Measurements from ENCODE around the gene B9D2. TPM values are rescaled to one million over a fixed set of nuclear protein-coding genes. Genes with fewer than 3 reads are reported as not detected.

Gene B9D2
- total and polyA plus RNA-seq, 2 of the 4 experiments (the other 2 are of a cell fraction) = 6.1 to 9.7 TPM

DNA sequence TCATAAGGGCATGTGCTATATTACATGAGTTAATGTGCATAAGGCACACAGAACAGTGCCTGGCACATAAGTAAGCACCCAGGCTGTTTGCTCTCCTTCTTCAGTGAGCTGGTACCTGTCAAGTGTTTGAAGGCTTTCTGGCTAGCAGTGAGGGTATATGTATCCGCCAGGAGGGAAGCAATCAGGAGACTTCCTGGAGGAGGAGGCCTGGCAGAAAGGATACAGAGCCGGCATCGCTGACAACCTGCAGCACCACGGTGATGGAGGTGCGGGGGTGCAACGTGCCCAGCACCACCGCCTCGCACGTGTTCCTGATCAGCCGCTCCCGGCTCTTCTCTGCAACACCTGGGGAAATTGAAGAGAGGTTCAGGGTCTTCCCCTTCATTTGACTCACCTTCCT is 27.7 kb upstream of the B9D2 start:
- in situ Hi-C loops (cut with MboI; ENCODE audit: low sequenced_read_pairs) = no loop called here
- CTCF ChIA-PET = no interaction called here
- no peak overlapping the region for H2BK5ac ChIP-seq (ENCODE audit: low read depth, low read length, poor library complexity, severe bottlenecking)
- no peak overlapping the region for H3K14ac ChIP-seq (replicated peaks; ENCODE audit: low read depth, low read length)
- H4K91ac ChIP-seq (ENCODE audit: insufficient read depth, low read depth, low read length) = no peak overlapping the region
- peak overlapping the region; percentile 34 for H2AK9ac ChIP-seq (replicated peaks; ENCODE audit: low read depth, low read length, poor library complexity)
- H2BK15ac ChIP-seq (ENCODE audit: low read depth, low read length) = no peak overlapping the region
- no peak overlapping the region for H3K23ac ChIP-seq (ENCODE audit: low read depth, low read length)
- H2AFZ ChIP-seq (replicated peaks; ENCODE audit: low read length, poor library complexity) = no peak overlapping the region
- peaks cover 0 to 3% of the 10 kb centered on the region in 2 experiments; a peak in 1 of 4 replicates for H3K79me1 ChIP-seq (ENCODE audit: low read depth in 1 of 2, low read length in 2 of 2)
- H3K4me3 ChIP-seq (ENCODE audit: insufficient read depth, low read depth, low read length) = no peak overlapping the region
- no peaks in the 10 kb centered on the region for H3K4me1 ChIP-seq (ENCODE audit: control insufficient read depth, insufficient read depth, low read length)
- H3K56ac ChIP-seq (ENCODE audit: extremely low read depth, insufficient read depth, low read length) = no peak overlapping the region
- H3K4ac ChIP-seq (ENCODE audit: low read depth, low read length) = no peak overlapping the region
- H3K18ac ChIP-seq (ENCODE audit: low read depth, low read length) = no peak overlapping the region
- no peaks in the 10 kb centered on the region for H3K9me3 ChIP-seq (ENCODE audit: control insufficient read depth, insufficient read depth, low read length)
- POLR2A ChIA-PET (ENCODE audit: unreplicated experiment) = no interaction called here
- ATAC-seq (ENCODE audit: low read depth) = no peak
- no peak overlapping the region for H3K9ac ChIP-seq (ENCODE audit: low read depth, low read length)
- H3K27ac ChIP-seq (ENCODE audit: insufficient read depth, low read length) = no peak overlapping the region
- TF ChIP-seq MAZ (IDR thresholded peaks at IDR 0.05; ENCODE audit: borderline replicate concordance, low read depth, low read length) (no peak), RFX5 (IDR thresholded peaks at IDR 0.05; ENCODE audit: low read depth, low read length) (no peak), RAD21 (IDR thresholded peaks at IDR 0.05; ENCODE audit: low read length) (no peak), MAFK (IDR thresholded peaks at IDR 0.05; ENCODE audit: low read depth, low read length) (no peak), POLR2A (IDR thresholded peaks at IDR 0.05; ENCODE audit: low read depth, low read length) (no peak), NFE2L2 (IDR thresholded peaks at IDR 0.05; ENCODE audit: low read depth, low read length) (no peak), CHD1 (IDR thresholded peaks at IDR 0.05; ENCODE audit: low read depth, low read length) (no peak), FOS (IDR thresholded peaks at IDR 0.05; ENCODE audit: low read depth, low read length) (no peak), BHLHE40 (IDR thresholded peaks at IDR 0.05; ENCODE audit: low read depth, low read length) (no peak), CEBPB (IDR thresholded peaks at IDR 0.05; ENCODE audit: low read depth, low read length) (no peak), SMC3 (IDR thresholded peaks at IDR 0.05; ENCODE audit: low read depth, low read length) (no peak), RCOR1 (IDR thresholded peaks at IDR 0.05; ENCODE audit: insufficient replicate concordance, low read length) (no peak), MXI1 (IDR thresholded peaks at IDR 0.05; ENCODE audit: borderline replicate concordance, low read depth, low read length) (no peak)
- TF ChIP-seq, protein P1, sequence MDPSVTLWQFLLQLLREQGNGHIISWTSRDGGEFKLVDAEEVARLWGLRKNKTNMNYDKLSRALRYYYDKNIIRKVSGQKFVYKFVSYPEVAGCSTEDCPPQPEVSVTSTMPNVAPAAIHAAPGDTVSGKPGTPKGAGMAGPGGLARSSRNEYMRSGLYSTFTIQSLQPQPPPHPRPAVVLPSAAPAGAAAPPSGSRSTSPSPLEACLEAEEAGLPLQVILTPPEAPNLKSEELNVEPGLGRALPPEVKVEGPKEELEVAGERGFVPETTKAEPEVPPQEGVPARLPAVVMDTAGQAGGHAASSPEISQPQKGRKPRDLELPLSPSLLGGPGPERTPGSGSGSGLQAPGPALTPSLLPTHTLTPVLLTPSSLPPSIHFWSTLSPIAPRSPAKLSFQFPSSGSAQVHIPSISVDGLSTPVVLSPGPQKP (IDR thresholded peaks at IDR 0.05; ENCODE audit: borderline replicate concordance, low read depth, low read length) = no peak
- TF ChIP-seq, protein P2, sequence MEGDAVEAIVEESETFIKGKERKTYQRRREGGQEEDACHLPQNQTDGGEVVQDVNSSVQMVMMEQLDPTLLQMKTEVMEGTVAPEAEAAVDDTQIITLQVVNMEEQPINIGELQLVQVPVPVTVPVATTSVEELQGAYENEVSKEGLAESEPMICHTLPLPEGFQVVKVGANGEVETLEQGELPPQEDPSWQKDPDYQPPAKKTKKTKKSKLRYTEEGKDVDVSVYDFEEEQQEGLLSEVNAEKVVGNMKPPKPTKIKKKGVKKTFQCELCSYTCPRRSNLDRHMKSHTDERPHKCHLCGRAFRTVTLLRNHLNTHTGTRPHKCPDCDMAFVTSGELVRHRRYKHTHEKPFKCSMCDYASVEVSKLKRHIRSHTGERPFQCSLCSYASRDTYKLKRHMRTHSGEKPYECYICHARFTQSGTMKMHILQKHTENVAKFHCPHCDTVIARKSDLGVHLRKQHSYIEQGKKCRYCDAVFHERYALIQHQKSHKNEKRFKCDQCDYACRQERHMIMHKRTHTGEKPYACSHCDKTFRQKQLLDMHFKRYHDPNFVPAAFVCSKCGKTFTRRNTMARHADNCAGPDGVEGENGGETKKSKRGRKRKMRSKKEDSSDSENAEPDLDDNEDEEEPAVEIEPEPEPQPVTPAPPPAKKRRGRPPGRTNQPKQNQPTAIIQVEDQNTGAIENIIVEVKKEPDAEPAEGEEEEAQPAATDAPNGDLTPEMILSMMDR (conservative IDR thresholded peaks at IDR 0.05; ENCODE audit: low read depth, low read length) = no peak
- TF ChIP-seq, protein P3, sequence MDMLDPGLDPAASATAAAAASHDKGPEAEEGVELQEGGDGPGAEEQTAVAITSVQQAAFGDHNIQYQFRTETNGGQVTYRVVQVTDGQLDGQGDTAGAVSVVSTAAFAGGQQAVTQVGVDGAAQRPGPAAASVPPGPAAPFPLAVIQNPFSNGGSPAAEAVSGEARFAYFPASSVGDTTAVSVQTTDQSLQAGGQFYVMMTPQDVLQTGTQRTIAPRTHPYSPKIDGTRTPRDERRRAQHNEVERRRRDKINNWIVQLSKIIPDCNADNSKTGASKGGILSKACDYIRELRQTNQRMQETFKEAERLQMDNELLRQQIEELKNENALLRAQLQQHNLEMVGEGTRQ (IDR thresholded peaks at IDR 0.05; ENCODE audit: low read depth, low read length) = no peak
- no peaks in the 10 kb centered on the region for H3K27me3 ChIP-seq (ENCODE audit: control insufficient read depth, insufficient read depth, low read length)
- WGBS, 2 experiments (ENCODE audit: extremely low coverage in 2 of 2, insufficient read length in 1 of 2) = no CpG with 5 or more reads among the region's 11 CpGs
- H4K20me1 ChIP-seq (ENCODE audit: insufficient read depth, low read length) = no peaks in the 10 kb centered on the region
- dilution Hi-C loops (cut with HindIII; ENCODE audit: low sequenced_read_pairs, unreplicated experiment) = no loop called here
- no peaks in the 10 kb centered on the region for H3K9me1 ChIP-seq (ENCODE audit: insufficient read depth, low read length)
- intact Hi-C loops (cut with micrococcal nuclease) = no loop called here
- no TSS peak for BruUV-seq (replicated peaks)
- no peak for DNase-seq
- H2BK20ac ChIP-seq (ENCODE audit: low read depth, low read length) = no peak overlapping the region
- H4K5ac ChIP-seq (ENCODE audit: low read depth, low read length) = no peak overlapping the region
- no peak overlapping the region for H2BK120ac ChIP-seq (ENCODE audit: low read depth, low read length)
- H3K36me3 ChIP-seq (ENCODE audit: control insufficient read depth, insufficient read depth, low read length) = peaks cover 23% of the 10 kb centered on the region
- H3K4me2 ChIP-seq (ENCODE audit: low read depth, low read length) = no peak overlapping the region
- no peak overlapping the region for H4K8ac ChIP-seq (ENCODE audit: low read depth in 2 of 2, low read length in 2 of 2)
- no peak overlapping the region for H2AK5ac ChIP-seq (ENCODE audit: low read depth, low read length)

Data from IMR-90 (cell line).